Right cardiac atrium (tissue), 5 donors: ENCODE measurements around the gene GIPC1. TPM values are rescaled to one million over a fixed set of nuclear protein-coding genes. Genes with fewer than 3 reads are reported as not detected.

Source experiments
- ATAC-seq, 2 donors: fragments of 200-7000 bp; cut with Tn5 transposase; one replicate each; pipeline versions ENCODE4 v1.8.0 to v1.9.1; 2020; ENCODE audit warnings: moderate library complexity in 2 of 2, mild to moderate bottlenecking in 1 of 2
- DNase-seq, 3 donors: peaks; one replicate each; pipeline ENCODE4 v3.0.0-alpha.2; 2020
- H3K27ac ChIP-seq: one replicate; pipeline ENCODE4 v1.5.1; 2013; ENCODE audit warnings: mild to moderate bottlenecking, low read length, control low read depth, moderate library complexity
- H3K27me3 ChIP-seq: one replicate; pipeline ENCODE4 v1.6.1; 2013; ENCODE audit not compliant: control insufficient read depth, insufficient read depth
- H3K4me1 ChIP-seq: one replicate; pipeline ENCODE4 v1.6.1; 2013; ENCODE audit warnings: low read length; ENCODE audit not compliant: control insufficient read depth, insufficient read depth
- H3K4me3 ChIP-seq: one replicate; pipeline ENCODE4 v1.5.1; 2013; ENCODE audit warnings: low read length, control low read depth
- H3K9me3 ChIP-seq: one replicate; pipeline ENCODE4 v1.6.1; 2013; ENCODE audit warnings: low read length; ENCODE audit not compliant: control insufficient read depth
- WGBS: extraction: QIAGEN DNeasy Blood & Tissue Kit; methylation state at CpG from one replicate; pipeline ENCODE4 v1.1.7; 2013; 5-methylcytosine and 5-hydroxymethylcytosine counted together
- intact Hi-C, 4 donors: fragments of 100-400 bp; cut with DNase I; formaldehyde crosslinking; loops; one replicate each; pipeline versions ENCODE4 v1.11.0 to v1.14.0; 2022 to 2023
- microRNA-seq, 2 donors: library from miRNA; unstranded; fragments of <30 nt; microRNA quantifications; one replicate each; pipeline ENCODE4 v1.2.0, GENCODE V29; 2020 to 2021
- polyA plus RNA-seq: library from polyadenylated mRNA; stranded (reverse); fragments of 200-250 nt; gene quantifications from one replicate; pipeline ENCODE4 v1.2.3, GENCODE V29; 2013
- total RNA-seq, 4 donors: library from RNA; stranded (reverse); fragmentation: NEBNext Ultra II Directional; extraction: Animal tissue kit (Norgen Biotek cat#: 25700); gene quantifications; one replicate each; pipeline ENCODE4 v1.2.1, GENCODE V29; 2021
- donor health status: healthy with polysubstance abuse.
- donor health status: DM: no; HTN: yes; CAD: no.
- donor health status: DM: no; HTN: no; CAD: no.
- donor health status: DM: no; HTN: yes; CAD: no; lungs with severe emphysema.
- donor health status: DM: yes; HTN: yes; CAD: no.

The GIPC1 gene
- total and polyA plus RNA-seq, 5 donors, result 47.0 to 57.3 (median 51.5) TPM

DNA sequence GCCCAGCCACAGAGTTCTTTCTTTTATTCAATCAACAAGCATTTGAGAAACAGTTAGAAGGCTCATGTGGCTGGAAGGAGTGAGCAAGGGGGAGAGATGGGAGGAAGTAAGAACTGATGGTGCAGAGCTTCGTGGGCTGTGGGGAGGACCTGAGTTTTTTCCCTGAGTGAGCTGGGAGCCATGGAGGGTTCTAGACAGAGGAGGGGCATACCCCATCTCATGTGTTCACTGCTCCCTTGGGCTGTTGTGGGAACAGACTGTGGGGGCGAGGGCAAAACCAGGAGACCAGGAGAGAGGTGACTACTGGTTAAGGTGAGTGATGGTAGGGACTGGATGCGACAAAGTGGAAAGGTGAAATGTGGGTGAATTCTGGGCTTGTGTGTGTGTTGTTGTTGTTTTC lies 65.2 kb downstream of the GIPC1 start:
- DNase-seq, result peak in 1 of 3 donors; percentile 6
- Histone ChIP-seq H3K27me3 (no peaks in the 10 kb centered on the region), H3K4me3 (no peak overlapping the region), H3K4me1 (peaks cover 2% of the 10 kb centered on the region), H3K27ac (no peak overlapping the region), H3K9me3 (no peaks in the 10 kb centered on the region)
- ATAC-seq, result no peak
- intact Hi-C loops, result no loop called here
- 76% methylated on average over 3 of the region's 3 CpGs for WGBS

DNA sequence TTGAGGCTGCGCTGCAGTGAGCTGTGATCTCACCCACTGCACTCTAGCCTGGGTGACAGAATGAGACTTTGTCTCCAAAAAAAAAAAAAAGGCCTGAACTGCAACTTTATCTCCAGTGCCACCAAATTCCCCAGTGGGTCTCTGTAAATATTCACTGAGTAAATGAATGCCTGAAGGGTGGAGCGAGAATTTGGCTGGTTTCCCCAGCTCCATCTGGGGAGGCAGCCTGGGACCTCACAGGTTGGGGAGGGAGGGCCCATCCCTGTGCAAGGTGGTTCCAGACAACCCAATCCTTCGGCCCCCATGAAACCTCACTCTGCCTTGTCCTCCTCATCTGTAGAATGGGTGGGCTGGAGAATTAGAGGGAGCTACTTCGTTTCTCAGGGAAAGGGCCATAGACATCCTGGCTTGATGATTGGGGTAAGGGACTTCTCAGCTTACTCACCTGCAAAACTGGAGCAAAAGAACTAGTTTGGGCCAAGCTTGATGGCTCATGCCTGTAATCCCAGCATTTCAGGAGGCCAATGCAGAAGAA lies 67.0 kb downstream of the GIPC1 start:
- 85% methylated on average over 4 of the region's 4 CpGs for whole genome bisulfite sequencing
- Histone ChIP-seq H3K4me1 (no peaks in the 10 kb centered on the region), H3K27ac (no peak overlapping the region), H3K9me3 (no peaks in the 10 kb centered on the region), H3K4me3 (no peak overlapping the region), H3K27me3 (no peaks in the 10 kb centered on the region)
- intact Hi-C loops, result no loop called here
- no peak for ATAC-seq
- DNase-seq, result peak in 1 of 3 donors; percentile 20

Small RNAs within 50 kb of the gene (microRNA-seq; reads per million reads assigned to microRNA genes)
- 0.42 to 1.1 reads per million in 2 donors for gene MIR639

Other genes with a start within 250 kb of the GIPC1 start
- gene ADGRE5, start 114.7 kb downstream of the GIPC1 start, total RNA-seq, result 10 to 100 TPM; 27.6 to 41.0 (median 35.1) TPM
- gene ADGRE5, start 114.7 kb downstream of the GIPC1 start, polyA plus RNA-seq, result 17.7 TPM
- 10 to 100 TPM; 20.7 to 34.7 (median 30.2) TPM for gene DDX39A, start 76.8 kb downstream of the GIPC1 start, total RNA-seq
- 30.3 TPM for gene DDX39A, start 76.8 kb downstream of the GIPC1 start, polyA plus RNA-seq
- 100 to 1,000 TPM; 122 to 138 (median 130) TPM for gene PKN1, start 62.8 kb downstream of the GIPC1 start, total RNA-seq
- gene PKN1, start 62.8 kb downstream of the GIPC1 start, polyA plus RNA-seq, result 79.3 TPM
- under 1 TPM in 1 of 4 donors, not detected in 3; 0.33 TPM for gene PTGER1, start 20.8 kb downstream of the GIPC1 start, total RNA-seq
- not detected for gene PTGER1, start 20.8 kb downstream of the GIPC1 start, polyA plus RNA-seq
- 10 to 100 TPM; 46.7 to 69.5 (median 61.4) TPM for gene DNAJB1, start 22.3 kb upstream of the GIPC1 start, total RNA-seq
- 50.6 TPM for gene DNAJB1, start 22.3 kb upstream of the GIPC1 start, polyA plus RNA-seq
- 100 to 1,000 TPM in 1 of 4 donors, 10 to 100 TPM in 3; 92.3 to 116 (median 96.8) TPM for gene TECR, start 33.5 kb upstream of the GIPC1 start, total RNA-seq
- 102 TPM for gene TECR, start 33.5 kb upstream of the GIPC1 start, polyA plus RNA-seq
- 100 to 1,000 TPM; 352 to 481 (median 400) TPM for gene NDUFB7, start 75.9 kb upstream of the GIPC1 start, total RNA-seq
- gene NDUFB7, start 75.9 kb upstream of the GIPC1 start, polyA plus RNA-seq, result 1,159 TPM
- not detected for gene CLEC17A, start 87.0 kb upstream of the GIPC1 start, total RNA-seq
- not detected for gene CLEC17A, start 87.0 kb upstream of the GIPC1 start, polyA plus RNA-seq
- not detected for gene ADGRE3, start 178.7 kb upstream of the GIPC1 start, total RNA-seq
- not detected for gene ADGRE3, start 178.7 kb upstream of the GIPC1 start, polyA plus RNA-seq
- gene ZNF333, start 193.9 kb upstream of the GIPC1 start, total RNA-seq, result 10 to 100 TPM in 2 of 4 donors, 1 to 10 TPM in 2; 8.3 to 10.6 (median 10.1) TPM
- gene ZNF333, start 193.9 kb upstream of the GIPC1 start, polyA plus RNA-seq, result 8.2 TPM